Posterior cingulate gyrus (tissue), 11 donors: Measurements from ENCODE around the gene DDX24.

Experiments
- DNase-seq, 10 donors: peaks; one replicate each; pipeline versions ENCODE4 v3.0.0 to v3.0.0-alpha.2; 2020 to 2021; ENCODE audit warnings: mixed read lengths in 3 of 10
- intact Hi-C: fragments of 100-400 bp; cut with DNase I; formaldehyde crosslinking; loops from one replicate; pipeline ENCODE4 v1.15.1; 2023

The DDX24 gene

DNA sequence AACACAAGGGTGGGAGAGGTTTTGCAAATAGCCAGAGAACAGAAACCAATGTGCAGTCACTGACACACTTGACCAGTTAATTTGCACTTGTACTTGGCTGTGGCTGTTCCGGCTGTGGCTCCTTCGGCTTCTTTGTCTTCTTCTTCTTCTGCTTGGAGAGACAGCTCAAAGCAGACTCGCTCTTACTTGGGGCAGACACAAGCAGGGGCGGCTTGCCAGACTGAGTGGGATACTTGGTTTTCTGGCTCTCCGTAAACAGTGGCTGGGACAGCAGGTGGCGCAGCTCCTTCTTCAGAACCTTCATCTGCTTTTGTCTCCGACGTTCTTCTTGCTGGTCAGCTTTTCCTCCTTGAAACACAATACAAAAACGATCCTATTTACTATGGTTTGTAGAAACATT lies 29.9 kb downstream of the DDX24 start:
- DNase-seq, result peak; percentile 64 to 96 (median 80)

GRCh38 chr14:94050231-94050880 lies 30.6 kb downstream of the DDX24 start:
- intact Hi-C loops, result loop anchor here (2.0 kb wide), 1 partner anchor 86 kb away; no protein-coding TSS in a partner anchor
- peak in 2 of 10 donors; percentile 16 to 33 for DNase-seq

More for the DNA sequence above, 29.9 kb downstream of the DDX24 start:
- intact Hi-C loops, result loop anchor here (2.0 kb wide), 1 partner anchor 86 kb away; no protein-coding TSS in a partner anchor

- DNase-seq, result peak in 2 of 10 donors; percentile 5 to 37
Measured at GRCh38 chr14:94049625-94050023, 31.4 kb downstream of the DDX24 start.

DNA sequence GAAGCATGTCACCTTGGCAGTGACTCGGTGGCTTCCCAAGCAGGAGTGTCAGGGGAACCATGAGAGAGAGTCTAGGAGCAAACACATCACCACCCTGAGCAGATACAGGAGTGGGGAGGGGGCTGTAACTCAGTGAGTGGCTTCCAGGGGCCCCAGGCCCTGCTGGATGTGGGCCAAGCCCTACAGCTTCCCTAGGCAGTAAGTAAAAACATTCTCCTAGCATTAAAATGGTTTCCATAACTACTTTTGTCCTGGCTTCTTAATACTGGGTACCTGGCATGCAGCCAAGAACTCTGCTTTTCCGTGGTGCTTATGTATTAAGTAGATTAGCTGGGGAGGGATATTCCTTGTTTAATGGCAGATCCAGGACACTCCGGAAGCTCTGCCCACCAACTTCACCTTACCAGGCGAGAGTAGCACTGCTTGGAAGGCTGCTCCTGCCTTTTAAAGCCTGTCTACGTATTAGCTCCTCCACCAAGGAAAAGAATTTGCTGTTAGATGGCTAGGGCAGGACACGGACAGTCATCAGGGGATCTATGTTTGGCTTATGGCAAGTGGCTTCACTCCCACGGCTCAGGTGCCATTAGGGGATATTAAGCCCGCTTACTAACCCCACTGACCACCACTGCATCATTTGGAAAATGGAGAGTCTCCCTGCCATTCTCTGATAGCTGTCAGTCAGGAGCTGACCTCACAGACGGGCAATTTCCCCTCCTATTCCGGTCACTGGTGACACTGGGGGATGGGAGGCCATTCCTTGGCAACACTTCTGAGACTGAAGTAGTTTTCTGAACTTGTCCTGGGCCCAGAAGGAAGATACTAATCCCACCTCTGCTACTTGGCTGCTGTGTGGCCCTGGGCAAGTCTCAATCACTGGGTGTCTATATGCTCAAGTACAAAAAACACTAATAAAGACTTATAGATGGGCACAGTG lies 32.0 kb downstream of the DDX24 start:
- intact Hi-C loops, result no loop called here
- peak in 3 of 10 donors; percentile 6 to 70 (median 37) for DNase-seq

More at GRCh38 chr14:94049625-94050023, 31.4 kb downstream of the DDX24 start:
- intact Hi-C loops, result loop anchor here (2.0 kb wide), 1 partner anchor 87 kb away; no protein-coding TSS in a partner anchor

DNA sequence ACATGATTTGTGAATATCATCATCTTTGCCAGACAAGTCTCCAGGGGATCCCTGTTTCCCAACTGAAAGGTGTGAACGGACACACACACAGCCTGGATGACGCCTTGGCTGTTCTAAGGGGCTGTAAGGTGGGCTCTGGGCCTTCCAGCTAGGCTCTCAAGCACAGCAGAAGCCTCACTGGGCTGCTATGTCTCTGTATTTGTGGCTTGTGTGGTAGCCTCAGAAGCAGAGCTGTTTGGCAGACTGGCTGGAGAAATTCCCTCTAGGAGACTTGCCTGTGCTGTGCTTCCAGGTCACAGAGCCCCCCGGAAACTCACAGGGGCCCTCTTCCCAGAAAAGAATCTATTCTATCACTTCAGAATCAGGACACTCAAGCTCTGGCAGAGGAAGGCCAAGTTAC lies 33.4 kb downstream of the DDX24 start:
- no peak for DNase-seq
- intact Hi-C loops, result no loop called here

- intact Hi-C loops, result no loop called here
- peak in 1 of 10 donors; percentile 11 for DNase-seq
Measured at GRCh38 chr14:94046696-94047250, 34.2 kb downstream of the DDX24 start.

GRCh38 chr14:94045563-94046345 lies 35.2 kb downstream of the DDX24 start:
- intact Hi-C loops, result no loop called here
- peak in 3 of 10 donors; percentile 1 to 79 (median 8) for DNase-seq

DNA sequence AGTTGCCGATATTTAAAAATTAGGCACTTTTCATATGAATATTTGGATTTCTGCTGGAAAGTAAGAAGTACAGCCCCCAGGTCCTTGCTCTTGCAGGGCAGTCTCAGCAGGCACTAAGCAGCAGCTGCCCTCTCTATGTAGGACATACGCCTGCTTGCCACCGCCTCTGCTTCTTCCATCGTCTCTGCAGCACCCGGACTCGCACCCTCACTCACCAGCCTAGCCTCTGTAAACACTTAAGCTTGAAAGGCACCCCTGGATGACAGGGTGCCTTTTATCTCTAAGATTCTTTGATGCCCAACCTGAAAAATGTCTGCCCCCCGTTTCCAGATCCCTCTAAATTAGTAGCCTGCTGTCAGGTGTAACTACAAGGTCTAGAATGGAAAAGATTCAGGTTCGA lies 35.9 kb downstream of the DDX24 start:
- intact Hi-C loops, result no loop called here
- DNase-seq, result peak in 1 of 10 donors; percentile 69

- intact Hi-C loops, result no loop called here
- peak in 1 of 10 donors; percentile 72 for DNase-seq
Measured at GRCh38 chr14:94044476-94045091, 36.4 kb downstream of the DDX24 start.

GRCh38 chr14:94043756-94044475 lies 37.1 kb downstream of the DDX24 start:
- DNase-seq, result peak in 1 of 10 donors; percentile 61
- intact Hi-C loops, result no loop called here

GRCh38 chr14:94043111-94043755 lies 37.8 kb downstream of the DDX24 start:
- intact Hi-C loops, result no loop called here
- DNase-seq, result peak in 1 of 10 donors; percentile 79

GRCh38 chr14:94042433-94043091 lies 38.4 kb downstream of the DDX24 start:
- intact Hi-C loops, result no loop called here

GRCh38 chr14:94041551-94042346 lies 39.3 kb downstream of the DDX24 start:
- peak in 3 of 10 donors; percentile 38 to 83 (median 74) for DNase-seq
- intact Hi-C loops, result no loop called here

More at GRCh38 chr14:94042433-94043091, 38.4 kb downstream of the DDX24 start:
- peak in 2 of 10 donors; percentile 65 to 67 for DNase-seq

GRCh38 chr14:94040796-94041195 lies 40.2 kb downstream of the DDX24 start:
- intact Hi-C loops, result no loop called here
- DNase-seq, result peak in 2 of 10 donors; percentile 55 to 57

DNA sequence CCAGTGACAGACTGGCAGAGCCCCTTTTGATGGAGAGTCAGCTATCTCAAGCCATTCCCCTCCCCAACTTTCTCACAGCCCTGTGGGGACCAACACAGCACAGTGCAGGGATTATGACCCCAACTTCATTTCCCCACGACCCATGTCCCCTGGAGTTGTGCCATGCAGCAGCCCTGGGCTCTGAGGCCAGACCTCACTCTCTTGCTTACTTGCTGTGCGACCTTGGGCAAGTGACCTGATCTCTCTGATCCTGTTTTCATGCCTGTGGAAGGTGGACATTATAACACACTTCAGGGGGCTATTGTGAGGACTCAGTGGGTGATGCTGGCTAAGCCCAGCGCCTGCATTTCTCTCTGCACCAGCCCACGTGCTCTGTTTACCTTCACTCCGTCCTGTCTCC lies 40.8 kb downstream of the DDX24 start:
- DNase-seq, result peak in 2 of 10 donors; percentile 43 to 64
- intact Hi-C loops, result no loop called here

- peak in 1 of 10 donors; percentile 54 for DNase-seq
- intact Hi-C loops, result loop anchor here (5.0 kb wide), 1 partner anchor 138 kb away; no protein-coding TSS in a partner anchor
Measured at GRCh38 chr14:94038921-94039629, 41.9 kb downstream of the DDX24 start.
